Chondrocyte (in vitro differentiated cells): ENCODE results near the gene MARK1. TPM values are rescaled to one million over a fixed set of nuclear protein-coding genes. Genes with fewer than 3 reads are reported as not detected.

Source experiments
- DNase-seq: peaks from one replicate; pipeline ENCODE4 v3.0.0; 2021; ENCODE audit warnings: mixed read lengths, low spot score
- H3K27ac Mint-ChIP-seq: one replicate; pipeline ENCODE4 v1.8.0; 2021; ENCODE audit warnings: mild to moderate bottlenecking, moderate library complexity, mixed read lengths; ENCODE audit not compliant: unreplicated experiment
- H3K27me3 Mint-ChIP-seq: 2 replicates; pipeline ENCODE4 v1.8.0; 2021; ENCODE audit warnings: low read depth, mixed read lengths
- H3K36me3 Mint-ChIP-seq: 2 replicates; pipeline ENCODE4 v1.8.0; 2021; ENCODE audit warnings: low read depth, mixed read lengths
- H3K4me1 Mint-ChIP-seq: 2 replicates; pipeline ENCODE4 v1.8.0; 2021; ENCODE audit warnings: low read depth, mild to moderate bottlenecking, mixed read lengths
- H3K4me3 Mint-ChIP-seq: one replicate; pipeline ENCODE4 v1.8.0; 2021; ENCODE audit warnings: mild to moderate bottlenecking, moderate library complexity, mixed read lengths; ENCODE audit not compliant: unreplicated experiment
- H3K9me3 Mint-ChIP-seq: 2 replicates; pipeline ENCODE4 v1.8.0; 2021; ENCODE audit warnings: low read depth, mixed read lengths
- total RNA-seq: library from RNA; stranded (reverse); gene quantifications from 3 replicates; pipeline ENCODE4 v1.2.1, GENCODE V29; 2021
- TF ChIP-seq, protein P1 (sequence below): fragments of 200-600 bp; sonication (generic); IDR thresholded peaks from 2 replicates; pipeline ENCODE4 v1.5.0; 2021; ENCODE audit warnings: antibody characterized with exemption, mild to moderate bottlenecking, moderate library complexity

MARK1 gene
- total RNA-seq, 1 donor from 2014 or later: 4.1 TPM

DNA sequence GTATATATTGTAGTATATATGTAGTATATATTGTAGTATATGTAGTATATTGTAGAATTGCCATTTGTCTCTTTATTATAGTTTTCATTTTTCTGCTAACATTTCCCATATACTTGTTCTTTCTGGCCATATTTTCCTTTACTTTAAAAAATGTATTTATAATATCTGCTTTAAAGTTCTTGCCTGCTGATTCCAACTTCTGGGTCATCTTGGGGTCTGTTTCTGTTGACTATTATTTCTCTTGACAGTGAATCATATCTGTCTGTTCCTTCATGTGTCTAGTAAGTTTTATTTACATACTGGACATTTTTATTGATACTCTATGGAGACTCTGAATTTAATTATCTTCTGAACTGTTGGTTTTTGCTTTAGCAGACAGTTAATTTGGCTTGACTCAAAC lies 45.9 kb downstream of the MARK1 start:
- Mint-ChIP-seq H3K27ac (no peak overlapping the region), H3K9me3 (peaks cover 25% of the 10 kb centered on the region), H3K27me3 (no peaks in the 10 kb centered on the region), H3K4me1 (peaks cover 3% of the 10 kb centered on the region), H3K4me3 (no peak overlapping the region), H3K36me3 (peaks cover 3% of the 10 kb centered on the region)
- DNase-seq: no peak
- TF ChIP-seq, protein P1, sequence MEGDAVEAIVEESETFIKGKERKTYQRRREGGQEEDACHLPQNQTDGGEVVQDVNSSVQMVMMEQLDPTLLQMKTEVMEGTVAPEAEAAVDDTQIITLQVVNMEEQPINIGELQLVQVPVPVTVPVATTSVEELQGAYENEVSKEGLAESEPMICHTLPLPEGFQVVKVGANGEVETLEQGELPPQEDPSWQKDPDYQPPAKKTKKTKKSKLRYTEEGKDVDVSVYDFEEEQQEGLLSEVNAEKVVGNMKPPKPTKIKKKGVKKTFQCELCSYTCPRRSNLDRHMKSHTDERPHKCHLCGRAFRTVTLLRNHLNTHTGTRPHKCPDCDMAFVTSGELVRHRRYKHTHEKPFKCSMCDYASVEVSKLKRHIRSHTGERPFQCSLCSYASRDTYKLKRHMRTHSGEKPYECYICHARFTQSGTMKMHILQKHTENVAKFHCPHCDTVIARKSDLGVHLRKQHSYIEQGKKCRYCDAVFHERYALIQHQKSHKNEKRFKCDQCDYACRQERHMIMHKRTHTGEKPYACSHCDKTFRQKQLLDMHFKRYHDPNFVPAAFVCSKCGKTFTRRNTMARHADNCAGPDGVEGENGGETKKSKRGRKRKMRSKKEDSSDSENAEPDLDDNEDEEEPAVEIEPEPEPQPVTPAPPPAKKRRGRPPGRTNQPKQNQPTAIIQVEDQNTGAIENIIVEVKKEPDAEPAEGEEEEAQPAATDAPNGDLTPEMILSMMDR: no peak

DNA sequence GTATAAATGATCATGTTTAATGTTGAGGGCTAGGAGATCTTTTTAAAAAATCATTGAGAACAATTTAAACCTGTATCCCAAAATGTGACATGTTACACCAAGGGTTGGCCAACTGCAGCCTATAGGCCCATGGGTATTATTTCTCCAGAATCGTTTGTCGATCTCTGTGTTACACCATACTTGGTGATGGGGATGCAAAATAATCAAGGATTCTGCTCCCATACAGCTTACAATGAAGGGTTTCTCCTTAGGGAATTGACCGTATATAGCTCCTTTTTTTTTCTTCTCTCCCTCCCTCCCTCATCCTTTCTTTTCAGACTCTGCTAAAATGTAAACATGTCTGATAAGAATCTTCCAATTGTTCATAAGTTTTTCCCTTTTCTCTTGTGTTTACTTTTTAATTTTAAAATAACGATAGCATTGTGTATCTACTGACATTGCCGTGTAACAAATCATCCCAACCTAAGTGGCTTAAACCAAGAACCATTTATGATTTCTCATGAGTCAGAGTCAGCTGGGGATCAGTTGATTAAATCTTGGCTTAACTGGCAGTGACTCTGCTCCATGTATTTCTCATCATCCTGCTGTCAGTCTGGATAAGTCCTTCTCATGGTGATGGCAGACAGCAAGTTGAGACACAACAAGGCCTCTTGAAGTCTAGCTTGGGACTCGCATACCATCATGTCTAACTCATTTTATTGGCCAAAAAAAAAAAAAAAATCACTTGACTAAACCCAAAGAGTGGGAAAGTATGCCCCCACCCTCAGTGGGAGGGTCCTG lies 48.0 kb downstream of the MARK1 start:
- H3K36me3 Mint-ChIP-seq: peaks cover 3% of the 10 kb centered on the region
- no peaks in the 10 kb centered on the region for H3K27me3 Mint-ChIP-seq
- TF ChIP-seq, protein P1: no peak
- H3K27ac Mint-ChIP-seq: no peak overlapping the region
- H3K4me3 Mint-ChIP-seq: no peak overlapping the region
- H3K4me1 Mint-ChIP-seq: peaks cover 3% of the 10 kb centered on the region
- peaks cover 25% of the 10 kb centered on the region for H3K9me3 Mint-ChIP-seq
- no peak for DNase-seq

DNA sequence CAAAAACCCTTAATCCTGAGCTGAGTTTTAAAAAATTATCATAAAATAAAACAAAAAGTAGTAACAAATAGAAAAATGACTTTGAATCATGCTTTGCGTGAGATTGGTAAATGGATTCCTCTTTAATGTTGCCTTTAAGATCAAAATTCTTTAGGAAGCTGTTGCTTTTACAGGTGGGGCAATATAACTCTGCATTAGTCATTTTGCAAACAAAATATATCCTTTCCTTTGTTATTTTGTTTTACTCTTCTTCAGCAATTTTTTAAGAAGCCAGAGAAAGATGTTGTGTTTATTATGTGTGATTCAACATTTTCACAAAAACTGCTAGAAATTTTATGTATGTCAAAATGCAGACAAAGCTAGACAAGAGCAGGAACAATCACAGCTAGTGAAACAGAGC lies 50.0 kb downstream of the MARK1 start:
- Mint-ChIP-seq H3K27ac (no peak overlapping the region), H3K4me1 (peaks cover 3% of the 10 kb centered on the region), H3K9me3 (peaks cover 23% of the 10 kb centered on the region), H3K27me3 (no peaks in the 10 kb centered on the region), H3K36me3 (peaks cover 2% of the 10 kb centered on the region), H3K4me3 (no peak overlapping the region)
- TF ChIP-seq, protein P1: no peak
- no peak for DNase-seq

DNA sequence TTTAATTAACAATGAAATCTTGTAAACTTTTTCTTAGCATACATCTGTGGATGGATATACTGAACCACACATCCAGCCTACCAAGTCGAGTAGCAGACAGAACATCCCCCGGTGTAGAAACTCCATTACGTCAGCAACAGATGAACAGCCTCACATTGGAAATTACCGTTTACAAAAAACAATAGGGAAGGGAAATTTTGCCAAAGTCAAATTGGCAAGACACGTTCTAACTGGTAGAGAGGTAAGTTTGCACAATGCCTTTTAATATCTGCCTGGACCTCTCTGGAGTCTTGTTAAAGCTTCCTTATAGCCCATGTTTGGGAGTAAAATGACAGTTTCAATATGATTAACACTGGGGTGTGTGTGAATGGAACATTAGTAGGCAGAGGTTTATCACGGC lies 51.4 kb downstream of the MARK1 start:
- no peak for DNase-seq
- H3K4me3 Mint-ChIP-seq: no peak overlapping the region
- H3K4me1 Mint-ChIP-seq: peaks cover 3% of the 10 kb centered on the region
- no peaks in the 10 kb centered on the region for H3K27me3 Mint-ChIP-seq
- TF ChIP-seq, protein P1: no peak
- H3K36me3 Mint-ChIP-seq: no peaks in the 10 kb centered on the region
- H3K27ac Mint-ChIP-seq: no peak overlapping the region
- H3K9me3 Mint-ChIP-seq: peaks cover 13% of the 10 kb centered on the region

DNA sequence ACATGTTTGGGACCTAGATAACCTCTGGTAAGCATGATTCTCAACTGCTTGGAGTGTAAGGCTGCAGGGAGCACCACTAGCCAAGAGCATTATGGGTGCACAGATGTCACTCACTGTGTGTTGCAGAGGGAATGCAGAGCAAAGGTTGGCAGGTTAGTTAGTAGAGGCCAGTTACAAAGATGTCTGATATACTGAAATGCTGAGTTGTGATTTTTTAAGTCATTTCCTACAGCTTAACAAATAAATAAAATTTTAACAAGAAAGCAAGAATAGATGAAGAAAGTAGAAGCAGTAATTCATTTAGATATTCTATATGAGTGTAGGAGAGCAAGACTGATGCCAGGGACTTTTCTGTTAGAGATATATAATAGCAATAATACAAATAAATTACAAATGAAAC lies 64.8 kb downstream of the MARK1 start:
- DNase-seq: no peak
- TF ChIP-seq, protein P1: no peak
- no peaks in the 10 kb centered on the region for H3K27me3 Mint-ChIP-seq

More for the DNA sequence above, 64.8 kb downstream of the MARK1 start:
- peaks cover 3% of the 10 kb centered on the region for H3K36me3 Mint-ChIP-seq
- peaks cover 9% of the 10 kb centered on the region for H3K4me1 Mint-ChIP-seq
- H3K9me3 Mint-ChIP-seq: peaks cover 3% of the 10 kb centered on the region
- H3K27ac Mint-ChIP-seq: no peak overlapping the region
- no peak overlapping the region for H3K4me3 Mint-ChIP-seq
